Endothelial cell of umbilical vein (primary cell): ENCODE measurements around the gene DSG3. TPM values are rescaled to one million over a fixed set of nuclear protein-coding genes. Genes with fewer than 3 reads are reported as not detected.

Experiments
- BruUV-seq: library from RNA; stranded (reverse); fragments of 400-500 nt; replicated peaks from 2 replicates; lab custom pipeline; 2021; lab: Mats Ljungman, UMichigan
- CTCF ChIA-PET: fragments of 300-600, 350-600 bp; sonication (Branson Sonifier 250); formaldehyde crosslinking; loops from one replicate; lab custom pipeline; 2021; ENCODE audit warnings: antibody characterized with exemption, inconsistent platforms; lab: Charles Lee
- POLR2A ChIA-PET: fragments of 300-600, 350-600 bp; sonication (Branson Sonifier 250); formaldehyde crosslinking; loops from one replicate; lab custom pipeline; 2021; ENCODE audit warnings: antibody characterized with exemption, inconsistent platforms; lab: Charles Lee
- DNase-seq: peaks from one replicate; pipeline ENCODE4 v3.0.0-alpha.2; 2011; ENCODE audit warnings: low read depth, low spot score
- FAIRE-seq: peaks from 2 replicates; lab custom pipeline; 2011; peaks lifted over from hg19 to GRCh38; lab: Jason Lieb, UNC
- H2AFZ ChIP-seq: 2 replicates; pipeline ENCODE4 v1.6.0; 2012; ENCODE audit warnings: low read depth, low read length, control low read depth, inconsistent platforms
- H3K27ac ChIP-seq: 2 replicates; pipeline ENCODE4 v1.5.1; 2011; ENCODE audit warnings: low read depth, mild to moderate bottlenecking, control low read depth, low read length, moderate library complexity; ENCODE audit not compliant: insufficient read depth
- H3K27me3 ChIP-seq, 2 experiments: 2 replicates each; pipeline versions ENCODE4 v1.6.0 to v1.6.1; 2011; ENCODE audit warnings: low read length in 2 of 2, mixed read lengths in 1 of 2; ENCODE audit not compliant: control insufficient read depth in 2 of 2, insufficient read depth in 2 of 2
- H3K36me3 ChIP-seq, 2 experiments: 2 replicates in 1 of 2; 3 replicates in 1 of 2; pipeline ENCODE4 v1.5.1; 2011; ENCODE audit warnings: low read length in 2 of 2, mild to moderate bottlenecking in 1 of 2, moderate library complexity in 1 of 2; ENCODE audit not compliant: control insufficient read depth in 2 of 2, insufficient read depth in 2 of 2; ENCODE audit errors: extremely low read depth in 1 of 2
- H3K4me1 ChIP-seq: 3 replicates; pipeline ENCODE4 v1.5.1; 2011; ENCODE audit warnings: mild to moderate bottlenecking, low read length; ENCODE audit not compliant: control insufficient read depth, insufficient read depth; ENCODE audit errors: extremely low read depth
- H3K4me2 ChIP-seq: 2 replicates; pipeline ENCODE4 v1.6.1; 2011; ENCODE audit warnings: low read length, control low read depth, mixed read lengths; ENCODE audit not compliant: insufficient read depth
- H3K4me3 ChIP-seq, 3 experiments: fragments of 200-600 bp in 1 of 3; sonication (generic), shearing (Covaris generic) in 1 of 3; replicated peaks in 1 of 3; 2 replicates each; pipeline ENCODE4 v1.5.1; 2011 to 2016; ENCODE audit warnings: control low read depth in 3 of 3, low read length in 3 of 3, mild to moderate bottlenecking in 2 of 3, inconsistent platforms in 1 of 3, low read depth in 1 of 3, moderate library complexity in 1 of 3; ENCODE audit not compliant: insufficient read depth in 1 of 3
- H3K79me2 ChIP-seq: 2 replicates; pipeline ENCODE4 v1.6.0; 2012; ENCODE audit warnings: low read length, inconsistent platforms; ENCODE audit not compliant: control insufficient read depth, insufficient read depth
- H3K9ac ChIP-seq: replicated peaks from 2 replicates; pipeline ENCODE3; 2011; ENCODE audit warnings: low read length, control low read depth; ENCODE audit not compliant: insufficient read depth; ENCODE audit errors: extremely low read depth
- H3K9me1 ChIP-seq: replicated peaks from 3 replicates; pipeline ENCODE4 v1.6.0; 2011; ENCODE audit warnings: mild to moderate bottlenecking, low read length; ENCODE audit not compliant: control insufficient read depth, insufficient read depth; ENCODE audit errors: extremely low read depth
- H3K9me3 ChIP-seq: replicated peaks from 2 replicates; pipeline ENCODE4 v1.5.1; 2012; ENCODE audit warnings: low read length, inconsistent platforms; ENCODE audit not compliant: control insufficient read depth, insufficient read depth
- H4K20me1 ChIP-seq: replicated peaks from 2 replicates; pipeline ENCODE3; 2011; ENCODE audit warnings: mild to moderate bottlenecking, low read length; ENCODE audit not compliant: control insufficient read depth, insufficient read depth; ENCODE audit errors: extremely low read depth
- GATA2 ChIP-seq: IDR thresholded peaks from 2 replicates; pipeline ENCODE4 v1.7.0; 2011; ENCODE audit warnings: low read depth, mild to moderate bottlenecking, moderate library complexity, mixed read lengths, low read length; ENCODE audit not compliant: insufficient read length, insufficient read depth
- dilution Hi-C: fragments of 300-500 bp; cut with MboI; formaldehyde crosslinking; loops from one replicate; pipeline ENCODE4 v1.15.0; 2019; ENCODE audit warnings: low sequenced_read_pairs; ENCODE audit not compliant: extremely low pct_ligation_motif_present
- intact Hi-C: fragments of 100-400 bp; cut with micrococcal nuclease; formaldehyde crosslinking; loops from one replicate; pipeline ENCODE4 v1.10.0; 2022
- polyA plus RNA-seq, 4 experiments: library from polyadenylated mRNA; depleted of rRNA in 3 of 4; stranded (reverse) in 3 of 4; unstranded in 1 of 4; fragments of >200 nt; gene quantifications; 2 replicates each; pipeline versions ENCODE4 v1.2.1 to v1.2.3, GENCODE V29; 2011 to 2012; ENCODE audit warnings: missing spikeins in 1 of 4
- total RNA-seq: library from RNA; stranded (reverse); gene quantifications from 2 replicates; pipeline ENCODE4 v1.2.3, GENCODE V29; 2021

DSG3 gene
- total and polyA plus RNA-seq, 2 donors (not counting 3 experiments of a cell fraction or from before 2014, with no cell fraction given) = 0.07 TPM; not detected in 1

GRCh38 chr18:31526374-31526773 lies 78.8 kb downstream of the DSG3 start:
- CTCF ChIA-PET = interaction anchor here (1.3 kb wide), 1 partner anchor 14 kb away, joined by 3 read pairs; no protein-coding TSS in a partner anchor
- intact Hi-C loops (no loop called here), dilution Hi-C loops (no loop called here)
- FAIRE-seq (no peak), DNase-seq (no peak)
- no peak overlapping the region for H3K4me3 ChIP-seq
- H3K36me3 ChIP-seq = no peaks in the 10 kb centered on the region
- POLR2A ChIA-PET = no interaction called here
- no peaks in the 10 kb centered on the region for H3K9me3 ChIP-seq
- no peaks in the 10 kb centered on the region for H3K9me1 ChIP-seq
- no peak overlapping the region for H2AFZ ChIP-seq
- no peak overlapping the region for H3K4me2 ChIP-seq
- no peak overlapping the region for H3K27ac ChIP-seq
- no TSS peak for BruUV-seq
- no peak for TF ChIP-seq GATA2
- H4K20me1 ChIP-seq = no peaks in the 10 kb centered on the region
- no peaks in the 10 kb centered on the region for H3K27me3 ChIP-seq
- H3K9ac ChIP-seq = no peak overlapping the region
- H3K4me1 ChIP-seq = no peaks in the 10 kb centered on the region
- H3K79me2 ChIP-seq = no peaks in the 10 kb centered on the region

Other genes starting within 250 kb of the DSG3 start
- not detected in 2 replicates for gene DSG1, start 129.6 kb upstream of the DSG3 start, total RNA-seq
- not detected in 2 replicates for gene DSG1, start 129.6 kb upstream of the DSG3 start, polyA plus RNA-seq
- gene DSG4, start 71.0 kb upstream of the DSG3 start, total RNA-seq = not detected in 2 replicates
- not detected in 2 replicates for gene DSG4, start 71.0 kb upstream of the DSG3 start, polyA plus RNA-seq
- 0.04 TPM in 1 of 2 replicates, not detected in the other for gene DSG2, start 50.4 kb downstream of the DSG3 start, total RNA-seq
- 0.04 TPM in 1 of 2 replicates, not detected in the other for gene DSG2, start 50.4 kb downstream of the DSG3 start, polyA plus RNA-seq
- not detected in 2 replicates for gene TTR, start 144.1 kb downstream of the DSG3 start, total RNA-seq
- gene TTR, start 144.1 kb downstream of the DSG3 start, polyA plus RNA-seq = not detected in 2 replicates
- 24.2 and 25.2 TPM in 2 replicates for gene B4GALT6, start 236.8 kb downstream of the DSG3 start, total RNA-seq
- 2.9 and 3.9 TPM in 2 replicates for gene B4GALT6, start 236.8 kb downstream of the DSG3 start, polyA plus RNA-seq